Heart left ventricle (tissue), 13 donors: ENCODE results near the gene UGT2A1.
"Not testable (repeated sequence)": the region's sequence is repeated elsewhere in the genome, so short reads cannot be mapped to it uniquely, and the experiment has no call there.

ENCODE experiments used
- POLR2A ChIP-seq, 2 donors: fragments of 450-650 bp; IDR thresholded peaks; one replicate each; pipeline ENCODE4 v1.6.1; 2017; ENCODE audit warnings: antibody characterized with exemption in 2 of 2, mild to moderate bottlenecking in 2 of 2, moderate library complexity in 2 of 2
- TF ChIP-seq, protein P1 (sequence below), 12 donors: fragments of 200-600 bp; sonication (generic) in 4 of 12; IDR thresholded peaks; one replicate each; pipeline versions ENCODE4 v1.5.0 to v1.8.0; 2018 to 2022; ENCODE audit warnings: antibody characterized with exemption in 12 of 12, mild to moderate bottlenecking in 5 of 12
- donor health status: ischemic (EF 13 %, LVEDD 7.1; RV severe dilation, severe dysfunction).
- donor health status: DM: no; HTN: yes; CAD: no.
- donor health status: DM: no; HTN: no; CAD: no.
- donor health status: ischemic (EF 25% LVEDD 6.9; RV normal size, moderate dysfunction).
- donor health status: ischemic (EF 25% LVEDD 5.7; RV mildly dilated, moderate dysfunction).
- donor health status: ischemic (EF 35%, LVEDD 5.7; RV mildly dilated, moderate dysfunction).
- donor health status: nonischemic (EF 11% LVEDD 7.7; RV severe dilation, severe dysfunction).
- donor health status: DM: yes; HTN: yes; CAD: no.
- donor health status: PGD.
- donor health status: ischemic (EF 29% LVEDD 5.4; RV normal size, mild dysfunction).
- donor health status: nonischemic (EF 23%, LVEDD 6.1; RV moderate dilation, normal function).

GRCh38 chr4:69661130-69661803, 8.2 kb upstream of the UGT2A1 start:
- not testable (repeated sequence) for TF ChIP-seq POLR2A (IDR thresholded peaks at IDR 0.05)
- TF ChIP-seq, protein P1, sequence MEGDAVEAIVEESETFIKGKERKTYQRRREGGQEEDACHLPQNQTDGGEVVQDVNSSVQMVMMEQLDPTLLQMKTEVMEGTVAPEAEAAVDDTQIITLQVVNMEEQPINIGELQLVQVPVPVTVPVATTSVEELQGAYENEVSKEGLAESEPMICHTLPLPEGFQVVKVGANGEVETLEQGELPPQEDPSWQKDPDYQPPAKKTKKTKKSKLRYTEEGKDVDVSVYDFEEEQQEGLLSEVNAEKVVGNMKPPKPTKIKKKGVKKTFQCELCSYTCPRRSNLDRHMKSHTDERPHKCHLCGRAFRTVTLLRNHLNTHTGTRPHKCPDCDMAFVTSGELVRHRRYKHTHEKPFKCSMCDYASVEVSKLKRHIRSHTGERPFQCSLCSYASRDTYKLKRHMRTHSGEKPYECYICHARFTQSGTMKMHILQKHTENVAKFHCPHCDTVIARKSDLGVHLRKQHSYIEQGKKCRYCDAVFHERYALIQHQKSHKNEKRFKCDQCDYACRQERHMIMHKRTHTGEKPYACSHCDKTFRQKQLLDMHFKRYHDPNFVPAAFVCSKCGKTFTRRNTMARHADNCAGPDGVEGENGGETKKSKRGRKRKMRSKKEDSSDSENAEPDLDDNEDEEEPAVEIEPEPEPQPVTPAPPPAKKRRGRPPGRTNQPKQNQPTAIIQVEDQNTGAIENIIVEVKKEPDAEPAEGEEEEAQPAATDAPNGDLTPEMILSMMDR (IDR thresholded peaks at IDR 0.05) = not testable (repeated sequence)
